NCI-H187 treated with DMSO at 0.1 percent for 48 hours (cell line): ENCODE results near the gene LARP4.

ENCODE experiments used
- DNase-seq: peaks from one replicate; lab custom pipeline; 2025; lab: John Stamatoyannopoulos, UW

Gene LARP4

GRCh38 chr12:50527359-50527726 lies 126.7 kb downstream of the LARP4 start:
- DNase-seq: no peak

- DNase-seq: no peak
Observed at GRCh38 chr12:50528800-50529199, 128.1 kb downstream of the LARP4 start.

GRCh38 chr12:50529345-50529744 lies 128.7 kb downstream of the LARP4 start:
- no peak for DNase-seq
